Kidney epithelial cell (primary cell): ENCODE results near the gene TP73. TPM values are rescaled to one million over a fixed set of nuclear protein-coding genes. Genes with fewer than 3 reads are reported as not detected.
"Not testable (repeated sequence)": the region's sequence is repeated elsewhere in the genome, so short reads cannot be mapped to it uniquely, and the experiment has no call there.

Experiments used
- DNase-seq: peaks from one replicate; pipeline ENCODE4 v3.0.0-alpha.2; 2010; ENCODE audit warnings: low read depth
- H3K27me3 ChIP-seq: 2 replicates; pipeline ENCODE4 v1.6.0; 2011; ENCODE audit warnings: low read length; ENCODE audit not compliant: control insufficient read depth, insufficient read depth
- H3K36me3 ChIP-seq: 2 replicates; pipeline ENCODE4 v1.5.1; 2011; ENCODE audit warnings: low read length; ENCODE audit not compliant: control insufficient read depth, insufficient read depth
- H3K4me3 ChIP-seq: 2 replicates; pipeline ENCODE4 v1.5.1; 2011; ENCODE audit warnings: low read depth, mild to moderate bottlenecking, control low read depth, low read length
- CTCF ChIP-seq: IDR thresholded peaks from 2 replicates; pipeline ENCODE4 v1.5.1; 2011; ENCODE audit warnings: mild to moderate bottlenecking, moderate library complexity, low read length, control low read depth, inconsistent platforms; ENCODE audit not compliant: insufficient read depth, poor library complexity, severe bottlenecking
- total RNA-seq: library from RNA; depleted of rRNA; stranded (reverse); fragments of >200 nt; gene quantifications from 2 replicates; pipeline ENCODE4 v1.2.3, GENCODE V29; 2015

The TP73 gene
- total RNA-seq, 1 donor from 2014 or later, result 0.04 TPM

DNA sequence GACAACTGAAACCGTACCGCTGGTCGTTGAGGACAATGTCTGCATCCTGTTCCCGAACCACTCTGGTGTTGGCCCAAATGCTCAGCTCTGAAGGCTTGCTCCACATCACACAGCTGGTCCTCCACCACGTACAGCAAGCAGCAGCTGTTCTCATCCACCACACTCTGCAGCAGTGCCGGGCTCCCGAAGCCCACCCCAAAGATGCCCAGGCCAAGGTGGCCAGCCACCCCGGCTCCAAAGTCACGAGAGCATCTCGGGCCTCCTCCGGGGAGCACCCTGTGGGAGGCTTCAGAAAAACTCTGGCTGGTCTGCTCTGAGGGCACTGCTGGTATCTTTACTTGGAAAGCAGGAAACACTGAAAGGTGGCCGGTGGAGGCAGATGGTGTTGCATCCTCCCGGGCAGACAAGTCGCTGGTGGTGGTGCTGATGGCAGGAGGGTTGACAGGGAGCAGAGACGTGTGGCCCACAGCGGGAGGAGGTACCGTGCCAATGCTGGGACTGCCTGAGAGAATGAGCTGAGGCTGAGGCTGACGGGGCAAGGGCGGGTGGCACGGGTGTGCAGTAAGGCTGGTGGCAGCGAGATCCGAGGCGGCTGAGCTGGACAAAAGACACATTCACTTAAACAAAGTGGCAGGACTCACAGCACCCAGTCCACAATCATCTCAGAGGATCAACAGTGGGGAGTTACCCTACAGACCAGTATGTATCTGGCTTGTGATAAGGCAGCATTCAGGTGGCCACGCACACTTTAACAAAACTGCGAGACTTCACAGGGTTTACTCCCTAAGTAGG is 93.5 kb downstream of the TP73 start:
- DNase-seq, result no peak
- Histone ChIP-seq H3K36me3 (no peaks in the 10 kb centered on the region), H3K27me3 (peaks cover 2% of the 10 kb centered on the region), H3K4me3 (no peak overlapping the region)
- TF ChIP-seq CTCF, result no peak

DNA sequence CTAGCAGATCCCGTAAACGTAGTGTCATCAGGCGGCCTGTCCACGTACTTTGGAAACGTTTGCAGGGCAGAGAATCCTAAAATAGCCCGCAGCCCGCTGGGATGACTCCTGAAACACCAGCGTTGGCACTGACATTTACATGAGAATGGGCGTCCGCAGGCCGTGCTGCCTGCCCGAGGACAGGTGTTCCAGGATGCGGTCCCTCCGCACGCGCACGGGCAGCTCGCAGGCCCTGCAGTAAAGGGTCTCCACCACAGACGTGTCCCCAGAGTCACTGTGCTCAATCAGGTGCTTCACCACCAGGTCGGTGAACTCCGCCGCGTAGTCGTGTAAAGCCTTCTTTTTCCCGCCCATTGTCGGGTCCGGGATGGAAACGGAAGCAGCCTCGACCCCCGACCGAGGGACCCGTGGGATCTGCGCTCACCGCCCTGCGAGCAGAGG is 94.1 kb downstream of the TP73 start:
- H3K27me3 ChIP-seq, result peaks cover 2% of the 10 kb centered on the region
- DNase-seq, result no peak
- no peaks in the 10 kb centered on the region for H3K36me3 ChIP-seq
- H3K4me3 ChIP-seq, result peak overlapping the region; percentile 83
- no peak for TF ChIP-seq CTCF

- no peaks in the 10 kb centered on the region for H3K36me3 ChIP-seq
- peaks cover 2% of the 10 kb centered on the region for H3K27me3 ChIP-seq
- DNase-seq, result peak; percentile 29
- H3K4me3 ChIP-seq, result peak overlapping the region; percentile 83
- no peak for TF ChIP-seq CTCF
Observed at GRCh38 chr1:3746830-3747521, 94.7 kb downstream of the TP73 start.

GRCh38 chr1:3747522-3747848 is 95.2 kb downstream of the TP73 start:
- H3K27me3 ChIP-seq, result peaks cover 2% of the 10 kb centered on the region
- DNase-seq, result no peak
- peak overlapping the region; percentile 83 for H3K4me3 ChIP-seq
- no peaks in the 10 kb centered on the region for H3K36me3 ChIP-seq
- TF ChIP-seq CTCF, result no peak

GRCh38 chr1:3747903-3748302 is 95.6 kb downstream of the TP73 start:
- H3K36me3 ChIP-seq, result no peaks in the 10 kb centered on the region
- peaks cover 2% of the 10 kb centered on the region for H3K27me3 ChIP-seq
- DNase-seq, result no peak
- H3K4me3 ChIP-seq, result no peak overlapping the region
- TF ChIP-seq CTCF, result no peak

DNA sequence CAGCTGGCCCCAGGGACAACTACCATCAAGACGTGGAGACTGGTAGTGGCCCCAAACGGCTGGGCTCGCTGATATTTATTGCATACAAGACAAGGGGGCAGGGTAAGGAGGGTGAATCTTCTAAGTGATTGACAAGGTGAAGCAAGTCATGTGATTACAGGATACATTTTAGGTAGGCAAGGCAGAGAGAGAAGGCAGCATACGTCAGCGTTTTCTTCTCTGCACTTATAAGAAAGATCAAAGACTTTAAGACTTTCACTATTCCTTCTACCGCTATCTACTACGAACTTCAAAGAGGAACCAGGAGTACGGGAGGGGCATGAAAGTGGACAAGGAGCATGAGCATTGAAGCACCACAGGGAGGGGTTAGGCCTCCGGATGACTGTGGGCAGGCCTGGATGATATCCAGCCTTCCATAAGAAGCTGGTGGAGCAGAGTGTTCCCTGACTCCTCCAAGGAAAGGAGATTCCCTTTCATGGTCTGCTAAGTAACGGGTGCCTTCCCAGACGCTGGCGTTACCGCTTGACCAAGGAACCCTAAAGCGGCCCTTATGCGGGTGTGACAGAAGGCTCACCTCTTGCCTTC is 96.1 kb downstream of the TP73 start:
- H3K36me3 ChIP-seq, H3K4me3 ChIP-seq, DNase-seq: not testable (repeated sequence)

More for the DNA sequence above, 96.1 kb downstream of the TP73 start:
- H3K27me3 ChIP-seq, result not testable (repeated sequence)
